ENCODE measurements around the gene FANK1.
"Not testable (repeated sequence)": the region's sequence is repeated elsewhere in the genome, so short reads cannot be mapped to it uniquely, and the experiment has no call there.

The FANK1 gene

DNA sequence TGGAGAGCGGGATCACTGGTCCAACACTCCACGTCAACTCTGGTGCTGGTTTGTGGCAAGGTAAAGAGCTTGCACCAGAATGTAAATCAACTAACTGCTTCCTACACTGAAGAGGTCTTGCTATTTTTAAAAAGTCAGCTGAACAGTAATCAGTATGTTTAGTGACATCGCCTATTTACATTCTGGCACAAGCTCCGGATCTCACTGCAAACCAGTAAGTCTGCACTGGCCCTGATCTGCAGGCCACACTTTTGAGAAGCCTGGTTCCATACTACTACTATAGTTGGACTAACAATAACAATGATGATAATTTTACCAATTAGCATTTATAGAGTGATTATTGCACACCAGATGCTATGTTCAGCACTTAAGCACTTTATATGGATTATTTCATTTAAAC, 6.9 kb upstream of the FANK1 start:
- not testable (repeated sequence) for DNase-seq (ENCODE audit: low read depth)

- DNase-seq (ENCODE audit: low read depth) = not testable (repeated sequence)
Observed at GRCh38 chr10:125892402-125892801, 4.0 kb upstream of the FANK1 start.

DNA sequence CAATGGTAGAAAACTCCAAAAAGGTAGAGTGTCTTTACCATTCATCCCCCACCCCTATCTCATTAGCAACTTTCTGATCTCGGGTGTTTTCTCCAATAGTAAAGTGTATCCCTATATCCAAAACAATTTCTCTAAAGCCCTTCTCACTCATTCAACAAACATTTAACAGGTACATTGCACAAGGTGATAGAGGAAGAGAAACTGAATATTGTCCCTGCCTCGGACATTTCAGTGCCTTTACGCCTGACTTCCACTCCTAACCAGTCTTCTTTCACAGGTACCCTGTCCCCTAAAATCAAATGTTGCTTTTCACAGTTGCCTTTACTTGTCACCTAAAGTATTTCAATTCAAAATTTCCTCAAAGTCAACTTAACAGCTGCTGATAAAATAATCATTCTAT, 2.2 kb upstream of the FANK1 start:
- DNase-seq (ENCODE audit: low read depth) = not testable (repeated sequence)

DNA sequence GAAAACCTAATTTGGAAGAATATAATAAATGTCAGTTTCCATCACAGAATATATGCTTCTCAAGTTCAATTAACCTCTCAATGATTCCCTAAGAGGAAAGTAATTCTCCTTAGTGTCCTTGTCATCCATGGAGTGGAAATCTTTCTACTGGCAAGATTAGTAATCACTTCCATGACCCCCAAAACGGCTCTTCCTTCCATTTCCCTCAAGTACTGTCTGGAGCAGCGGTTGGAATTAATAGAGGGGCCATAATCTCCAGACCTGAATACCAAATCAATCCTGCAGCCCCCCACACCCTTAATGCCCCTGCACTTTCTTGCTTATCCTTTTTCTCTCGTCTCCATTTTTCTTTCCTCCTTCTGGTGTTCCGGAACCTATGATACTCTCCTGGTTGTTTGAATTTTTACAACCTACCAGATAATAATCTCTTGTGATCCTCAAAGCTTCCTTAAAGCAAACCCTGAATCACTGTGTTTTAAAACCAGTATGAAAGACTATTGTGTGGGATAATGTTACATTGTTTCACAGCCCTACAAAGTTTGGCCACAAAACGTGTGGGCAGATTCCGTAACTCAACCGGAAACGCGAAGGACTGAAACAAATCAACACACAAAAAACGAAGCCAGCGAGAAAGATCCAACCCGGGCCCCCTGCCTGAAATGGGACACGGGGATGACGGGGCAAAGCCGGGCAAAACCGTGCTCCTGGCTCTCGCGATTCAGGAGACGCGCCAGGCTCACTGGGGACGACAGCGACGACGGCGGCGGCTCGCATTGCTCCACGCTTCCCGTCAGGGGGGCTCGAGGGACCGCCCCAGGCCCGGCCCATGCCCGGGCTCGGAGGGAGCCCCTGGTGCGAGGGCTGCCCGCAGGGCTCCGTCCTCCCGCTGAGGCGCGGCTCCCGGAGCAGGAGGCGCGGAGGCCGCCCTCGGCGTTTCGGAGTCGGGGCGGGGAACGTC, 955 bp upstream of the FANK1 start:
- peak; percentile 3 for DNase-seq (ENCODE audit: low read depth)

DNA sequence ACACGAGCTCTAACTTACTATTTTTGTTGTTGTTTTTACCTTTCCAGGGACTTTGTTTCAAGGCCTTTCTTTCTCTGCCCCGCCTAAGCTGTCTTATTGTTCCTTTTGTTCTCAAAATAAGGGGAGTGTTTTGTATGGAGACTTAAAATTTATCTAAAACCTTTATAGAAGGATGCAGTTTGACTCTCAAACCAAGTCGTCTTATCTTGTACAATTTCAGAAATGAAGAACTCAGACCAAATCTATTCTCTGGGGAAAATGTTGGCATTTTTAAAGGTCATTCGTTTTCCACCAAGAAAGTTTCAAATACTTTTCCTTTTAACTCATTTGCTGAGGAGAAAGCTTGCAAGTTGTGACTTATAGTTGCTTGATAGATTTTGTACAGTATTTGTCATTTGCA, 953 bp downstream of the FANK1 start:
- DNase-seq (ENCODE audit: low read depth) = not testable (repeated sequence)

- not testable (repeated sequence) for DNase-seq (ENCODE audit: low read depth)
Observed at GRCh38 chr10:125900963-125901362, 4.6 kb downstream of the FANK1 start.

DNA sequence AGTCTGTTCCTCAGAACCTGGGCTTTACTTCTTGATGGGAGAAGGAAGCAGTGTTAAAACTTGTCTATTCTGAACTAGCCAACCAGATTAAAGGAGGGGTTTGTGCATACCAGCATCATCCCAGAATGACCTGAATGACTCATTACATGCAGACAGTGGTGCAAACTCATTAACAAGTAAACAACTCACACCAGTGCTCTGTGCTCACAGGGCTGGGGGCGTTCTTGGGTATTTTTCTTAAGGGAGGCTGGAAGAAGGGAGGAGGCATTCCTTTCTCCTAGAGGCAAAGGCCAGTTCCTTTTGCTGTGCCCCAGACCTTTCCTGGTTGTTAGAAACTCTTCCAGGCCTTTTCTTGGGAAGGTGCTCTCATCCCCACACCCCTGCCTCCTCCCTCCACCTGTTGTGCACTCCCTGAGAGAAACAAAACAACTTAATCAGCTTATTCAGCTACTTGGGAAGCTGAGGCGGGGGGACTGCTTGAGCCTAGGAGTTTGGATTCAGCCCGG, 6.8 kb downstream of the FANK1 start:
- not testable (repeated sequence) for DNase-seq (ENCODE audit: low read depth)

- DNase-seq (ENCODE audit: low read depth) = not testable (repeated sequence)
Observed at GRCh38 chr10:125905069-125905994, 9.0 kb downstream of the FANK1 start.

GRCh38 chr10:125907598-125907997, 11.2 kb downstream of the FANK1 start:
- DNase-seq (ENCODE audit: low read depth) = not testable (repeated sequence)

GRCh38 chr10:125908813-125909212, 12.4 kb downstream of the FANK1 start:
- not testable (repeated sequence) for DNase-seq (ENCODE audit: low read depth)

- DNase-seq (ENCODE audit: low read depth) = not testable (repeated sequence)
Observed at GRCh38 chr10:125909491-125909890, 13.1 kb downstream of the FANK1 start.

GRCh38 chr10:125911145-125911544, 14.8 kb downstream of the FANK1 start:
- DNase-seq (ENCODE audit: low read depth) = no peak

DNA sequence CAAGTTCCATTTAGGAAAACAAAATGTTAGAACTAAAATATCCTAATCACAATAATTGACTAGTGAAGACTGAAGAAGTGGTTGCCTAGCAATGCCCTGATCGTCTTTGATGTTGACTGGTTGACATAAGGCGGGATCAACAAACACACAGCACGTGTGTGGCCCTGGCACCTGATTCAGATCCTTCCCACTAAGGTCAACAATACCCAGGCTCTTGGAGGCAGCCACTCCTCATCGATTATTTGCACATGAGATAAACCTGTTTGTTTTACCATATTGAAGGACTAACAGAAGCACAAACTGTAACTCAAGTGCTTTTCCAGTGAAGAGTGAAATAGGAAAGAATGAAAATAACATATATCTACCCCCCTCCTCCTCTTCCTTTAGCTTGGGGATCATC, 15.6 kb downstream of the FANK1 start:
- no peak for DNase-seq (ENCODE audit: low read depth)

GRCh38 chr10:125913277-125913676, 16.9 kb downstream of the FANK1 start:
- DNase-seq (ENCODE audit: low read depth) = not testable (repeated sequence)

- no peak for DNase-seq (ENCODE audit: low read depth)
Observed at GRCh38 chr10:125916977-125917376, 20.6 kb downstream of the FANK1 start.

- not testable (repeated sequence) for DNase-seq (ENCODE audit: low read depth)
Observed at GRCh38 chr10:125917704-125918361, 21.5 kb downstream of the FANK1 start.

- DNase-seq (ENCODE audit: low read depth) = not testable (repeated sequence)
Observed at GRCh38 chr10:125921643-125922306, 25.4 kb downstream of the FANK1 start.

GRCh38 chr10:125925262-125925834, 29.0 kb downstream of the FANK1 start:
- DNase-seq (ENCODE audit: low read depth) = no peak

GRCh38 chr10:125926247-125926646, 29.9 kb downstream of the FANK1 start:
- no peak for DNase-seq (ENCODE audit: low read depth)

GRCh38 chr10:125927265-125927664, 30.9 kb downstream of the FANK1 start:
- DNase-seq (ENCODE audit: low read depth) = not testable (repeated sequence)
